Neural cell (in vitro differentiated cells): Measurements from ENCODE around the gene DCHS2. TPM values are rescaled to one million over a fixed set of nuclear protein-coding genes. Genes with fewer than 3 reads are reported as not detected.

Experiments
- H2AFZ ChIP-seq: fragments of 200-600, 300-800 bp; sonication (generic), shearing (Covaris generic); 2 replicates; pipeline ENCODE4 v1.6.0; 2014; ENCODE audit warnings: low read depth, mild to moderate bottlenecking, antibody characterized with exemption, low read length, moderate library complexity
- H3F3A ChIP-seq: fragments of 200-600 bp; shearing (Covaris generic); 2 replicates; pipeline ENCODE4 v1.6.1; 2016; ENCODE audit warnings: mild to moderate bottlenecking, moderate library complexity, mixed read lengths, antibody characterized with exemption, low read length; ENCODE audit not compliant: insufficient read depth, poor library complexity, severe bottlenecking
- H3K27ac ChIP-seq: fragments of 200-600, 300-800 bp; sonication (generic), shearing (Covaris generic); 2 replicates; pipeline ENCODE4 v1.5.1; 2014; ENCODE audit warnings: mild to moderate bottlenecking, low read length, moderate library complexity
- H3K27me3 ChIP-seq: fragments of 300-800, 200-600 bp; sonication (generic), shearing (Covaris generic); 2 replicates; pipeline ENCODE4 v1.6.0; 2014; ENCODE audit warnings: mild to moderate bottlenecking, low read depth, low read length, moderate library complexity; ENCODE audit not compliant: insufficient read depth
- H3K36me3 ChIP-seq: fragments of 300-800, 200-600 bp; sonication (generic), shearing (Covaris generic); 2 replicates; pipeline ENCODE4 v1.5.1; 2014; ENCODE audit warnings: mild to moderate bottlenecking, antibody characterized with exemption, low read length, moderate library complexity; ENCODE audit not compliant: insufficient read depth
- H3K4me2 ChIP-seq: fragments of 300-800, 200-600 bp; sonication (generic), shearing (Covaris generic); 2 replicates; pipeline ENCODE4 v1.6.0; 2014; ENCODE audit warnings: mild to moderate bottlenecking, low read length
- H3K4me3 ChIP-seq: fragments of 300-800, 200-600 bp; sonication (generic), shearing (Covaris generic); 2 replicates; pipeline ENCODE4 v1.5.1; 2014; ENCODE audit warnings: mild to moderate bottlenecking, low read length, moderate library complexity
- H3K79me2 ChIP-seq: fragments of 200-600 bp; shearing (Covaris generic); replicated peaks from 2 replicates; pipeline ENCODE4 v1.6.0; 2014; ENCODE audit warnings: mild to moderate bottlenecking, low read length, moderate library complexity; ENCODE audit not compliant: insufficient read depth
- H3K9ac ChIP-seq: fragments of 300-800, 200-600 bp; sonication (generic), shearing (Covaris generic); 2 replicates; pipeline ENCODE4 v1.6.1; 2016; ENCODE audit warnings: mild to moderate bottlenecking, low read length, mixed read lengths
- H3K9me2 ChIP-seq: fragments of 200-600 bp; shearing (Covaris generic); 2 replicates; pipeline ENCODE4 v1.6.1; 2016; ENCODE audit warnings: mild to moderate bottlenecking, low read length, mixed read lengths; ENCODE audit not compliant: insufficient read depth
- H3K9me3 ChIP-seq: fragments of 200-600, 300-800 bp; sonication (generic), shearing (Covaris generic); 2 replicates; pipeline ENCODE4 v1.6.1; 2016; ENCODE audit warnings: mild to moderate bottlenecking, mixed run types, low read length, moderate library complexity, mixed read lengths
- H4K20me1 ChIP-seq: fragments of 200-600 bp; shearing (Covaris generic); 2 replicates; pipeline ENCODE4 v1.6.1; 2016; ENCODE audit warnings: mild to moderate bottlenecking, mixed run types; ENCODE audit not compliant: insufficient read depth
- EP300 ChIP-seq: fragments of 450-650 bp; conservative IDR thresholded peaks from 2 replicates; pipeline ENCODE4 v1.6.1; 2014; ENCODE audit warnings: antibody characterized with exemption, mild to moderate bottlenecking, moderate library complexity; ENCODE audit not compliant: poor library complexity, severe bottlenecking
- EZH2 ChIP-seq: fragments of 200-600, 300-800 bp; shearing (Covaris generic), sonication (generic); IDR thresholded peaks from 2 replicates; pipeline ENCODE4 v1.6.1; 2014; ENCODE audit warnings: antibody characterized with exemption, low read length, borderline replicate concordance, mild to moderate bottlenecking; ENCODE audit not compliant: insufficient read depth, poor library complexity, severe bottlenecking
- MXI1 ChIP-seq: fragments of 450-650 bp; conservative IDR thresholded peaks from 2 replicates; pipeline ENCODE4 v1.6.1; 2014; ENCODE audit warnings: antibody characterized with exemption, mild to moderate bottlenecking; ENCODE audit not compliant: poor library complexity, severe bottlenecking
- POLR2AphosphoS5 ChIP-seq: IDR thresholded peaks from 2 replicates; pipeline ENCODE4 v1.6.1; 2012
- RAD21 ChIP-seq: fragments of 450-650 bp; conservative IDR thresholded peaks from 2 replicates; pipeline ENCODE4 v1.6.1; 2014; ENCODE audit warnings: antibody characterized with exemption, mild to moderate bottlenecking, moderate library complexity
- SMC3 ChIP-seq: fragments of 450-650 bp; conservative IDR thresholded peaks from 2 replicates; pipeline ENCODE4 v1.6.1; 2014; ENCODE audit warnings: antibody characterized with exemption, mild to moderate bottlenecking, moderate library complexity; ENCODE audit not compliant: poor library complexity
- TAF1 ChIP-seq: IDR thresholded peaks from 2 replicates; pipeline ENCODE4 v1.6.1; 2012; ENCODE audit warnings: low read depth
- polyA plus RNA-seq: library from polyadenylated mRNA; depleted of rRNA; stranded (reverse); fragments of >200 nt; gene quantifications from 2 replicates; pipeline ENCODE4 v1.2.3, GENCODE V29; 2014
- TF ChIP-seq, protein P1 (sequence below): IDR thresholded peaks from 2 replicates; pipeline ENCODE4 v1.6.1; 2012; ENCODE audit warnings: borderline replicate concordance
- TF ChIP-seq, protein P2 (sequence below): fragments of 450-650 bp; IDR thresholded peaks from 2 replicates; pipeline ENCODE4 v1.5.1; 2014; ENCODE audit warnings: antibody characterized with exemption, mild to moderate bottlenecking, moderate library complexity; ENCODE audit not compliant: poor library complexity, severe bottlenecking

The DCHS2 gene
- polyA plus RNA-seq, 1 donor from 2014 or later: 1.6 TPM

DNA sequence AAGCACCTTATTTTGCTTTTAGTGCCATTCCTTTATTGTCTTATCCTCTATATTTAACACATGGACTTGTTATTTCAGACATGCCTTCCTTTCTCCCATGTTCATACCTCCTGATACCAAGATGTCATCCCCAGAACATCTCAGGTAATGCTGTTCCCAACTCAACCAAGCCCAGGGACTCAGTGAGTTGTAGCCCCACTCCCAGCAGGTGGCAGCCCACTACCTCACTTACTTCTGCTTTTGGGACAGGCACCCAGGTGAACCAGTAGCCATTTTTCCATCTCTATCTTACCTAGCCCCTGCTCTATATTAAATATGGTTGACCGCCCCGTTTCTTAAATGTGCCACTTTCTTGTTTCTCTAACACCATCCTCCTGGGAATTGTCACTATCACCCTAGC is 199.0 kb downstream of the DCHS2 start:
- TF ChIP-seq POLR2AphosphoS5 (no peak), RAD21 (no peak)
- TF ChIP-seq, protein P1, sequence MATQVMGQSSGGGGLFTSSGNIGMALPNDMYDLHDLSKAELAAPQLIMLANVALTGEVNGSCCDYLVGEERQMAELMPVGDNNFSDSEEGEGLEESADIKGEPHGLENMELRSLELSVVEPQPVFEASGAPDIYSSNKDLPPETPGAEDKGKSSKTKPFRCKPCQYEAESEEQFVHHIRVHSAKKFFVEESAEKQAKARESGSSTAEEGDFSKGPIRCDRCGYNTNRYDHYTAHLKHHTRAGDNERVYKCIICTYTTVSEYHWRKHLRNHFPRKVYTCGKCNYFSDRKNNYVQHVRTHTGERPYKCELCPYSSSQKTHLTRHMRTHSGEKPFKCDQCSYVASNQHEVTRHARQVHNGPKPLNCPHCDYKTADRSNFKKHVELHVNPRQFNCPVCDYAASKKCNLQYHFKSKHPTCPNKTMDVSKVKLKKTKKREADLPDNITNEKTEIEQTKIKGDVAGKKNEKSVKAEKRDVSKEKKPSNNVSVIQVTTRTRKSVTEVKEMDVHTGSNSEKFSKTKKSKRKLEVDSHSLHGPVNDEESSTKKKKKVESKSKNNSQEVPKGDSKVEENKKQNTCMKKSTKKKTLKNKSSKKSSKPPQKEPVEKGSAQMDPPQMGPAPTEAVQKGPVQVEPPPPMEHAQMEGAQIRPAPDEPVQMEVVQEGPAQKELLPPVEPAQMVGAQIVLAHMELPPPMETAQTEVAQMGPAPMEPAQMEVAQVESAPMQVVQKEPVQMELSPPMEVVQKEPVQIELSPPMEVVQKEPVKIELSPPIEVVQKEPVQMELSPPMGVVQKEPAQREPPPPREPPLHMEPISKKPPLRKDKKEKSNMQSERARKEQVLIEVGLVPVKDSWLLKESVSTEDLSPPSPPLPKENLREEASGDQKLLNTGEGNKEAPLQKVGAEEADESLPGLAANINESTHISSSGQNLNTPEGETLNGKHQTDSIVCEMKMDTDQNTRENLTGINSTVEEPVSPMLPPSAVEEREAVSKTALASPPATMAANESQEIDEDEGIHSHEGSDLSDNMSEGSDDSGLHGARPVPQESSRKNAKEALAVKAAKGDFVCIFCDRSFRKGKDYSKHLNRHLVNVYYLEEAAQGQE: no peak

DNA sequence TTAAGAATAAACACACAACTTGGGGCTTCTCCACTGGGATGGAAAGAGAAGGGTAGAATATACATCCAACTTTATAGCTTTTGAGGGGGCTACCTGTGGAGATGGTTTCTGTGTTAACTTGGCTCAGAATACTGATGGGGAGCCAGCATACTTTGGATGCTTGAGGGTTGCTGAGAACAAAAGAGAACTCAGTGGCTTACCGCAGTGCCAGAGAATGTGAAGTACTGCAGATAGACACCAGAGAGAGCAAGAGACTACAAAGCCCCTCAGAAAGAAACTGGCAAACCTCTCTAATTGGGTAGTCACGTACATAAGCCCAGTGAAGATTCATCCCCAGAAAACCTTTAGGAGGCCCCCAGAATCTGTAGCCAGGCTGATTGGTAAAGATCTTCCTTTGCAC is 214.4 kb downstream of the DCHS2 start:
- H2AFZ ChIP-seq: no peak overlapping the region
- H3K27me3 ChIP-seq: no peaks in the 10 kb centered on the region
- H3K9me2 ChIP-seq: no peaks in the 10 kb centered on the region
- no peaks in the 10 kb centered on the region for H4K20me1 ChIP-seq
- no peaks in the 10 kb centered on the region for H3K79me2 ChIP-seq
- H3K4me2 ChIP-seq: no peak overlapping the region
- no peaks in the 10 kb centered on the region for H3F3A ChIP-seq
- H3K36me3 ChIP-seq: no peaks in the 10 kb centered on the region
- no peaks in the 10 kb centered on the region for H3K9me3 ChIP-seq
- no peak for TF ChIP-seq MXI1
- no peak for TF ChIP-seq EZH2
- no peak for TF ChIP-seq EP300
- TF ChIP-seq SMC3: no peak
- TF ChIP-seq, protein P1: no peak
- TF ChIP-seq TAF1: no peak
- TF ChIP-seq RAD21: no peak
- TF ChIP-seq, protein P2, sequence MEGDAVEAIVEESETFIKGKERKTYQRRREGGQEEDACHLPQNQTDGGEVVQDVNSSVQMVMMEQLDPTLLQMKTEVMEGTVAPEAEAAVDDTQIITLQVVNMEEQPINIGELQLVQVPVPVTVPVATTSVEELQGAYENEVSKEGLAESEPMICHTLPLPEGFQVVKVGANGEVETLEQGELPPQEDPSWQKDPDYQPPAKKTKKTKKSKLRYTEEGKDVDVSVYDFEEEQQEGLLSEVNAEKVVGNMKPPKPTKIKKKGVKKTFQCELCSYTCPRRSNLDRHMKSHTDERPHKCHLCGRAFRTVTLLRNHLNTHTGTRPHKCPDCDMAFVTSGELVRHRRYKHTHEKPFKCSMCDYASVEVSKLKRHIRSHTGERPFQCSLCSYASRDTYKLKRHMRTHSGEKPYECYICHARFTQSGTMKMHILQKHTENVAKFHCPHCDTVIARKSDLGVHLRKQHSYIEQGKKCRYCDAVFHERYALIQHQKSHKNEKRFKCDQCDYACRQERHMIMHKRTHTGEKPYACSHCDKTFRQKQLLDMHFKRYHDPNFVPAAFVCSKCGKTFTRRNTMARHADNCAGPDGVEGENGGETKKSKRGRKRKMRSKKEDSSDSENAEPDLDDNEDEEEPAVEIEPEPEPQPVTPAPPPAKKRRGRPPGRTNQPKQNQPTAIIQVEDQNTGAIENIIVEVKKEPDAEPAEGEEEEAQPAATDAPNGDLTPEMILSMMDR: no peak
- TF ChIP-seq POLR2AphosphoS5: no peak
- H3K27ac ChIP-seq: no peak overlapping the region
- H3K9ac ChIP-seq: no peak overlapping the region
- no peak overlapping the region for H3K4me3 ChIP-seq

More for the DNA sequence above, 199.0 kb downstream of the DCHS2 start:
- Histone ChIP-seq H3K9ac (no peak overlapping the region), H3K4me2 (no peak overlapping the region), H4K20me1 (no peaks in the 10 kb centered on the region), H3K4me3 (no peak overlapping the region), H3K36me3 (no peaks in the 10 kb centered on the region), H2AFZ (no peak overlapping the region), H3K79me2 (no peaks in the 10 kb centered on the region), H3K27ac (no peak overlapping the region), H3K9me2 (no peaks in the 10 kb centered on the region), H3K9me3 (no peaks in the 10 kb centered on the region), H3F3A (no peaks in the 10 kb centered on the region), H3K27me3 (no peaks in the 10 kb centered on the region)
